Measurements from ENCODE around the gene CYP2C8.
"Not testable (repeated sequence)": the region's sequence is repeated elsewhere in the genome, so short reads cannot be mapped to it uniquely, and the experiment has no call there.

The CYP2C8 gene

DNA sequence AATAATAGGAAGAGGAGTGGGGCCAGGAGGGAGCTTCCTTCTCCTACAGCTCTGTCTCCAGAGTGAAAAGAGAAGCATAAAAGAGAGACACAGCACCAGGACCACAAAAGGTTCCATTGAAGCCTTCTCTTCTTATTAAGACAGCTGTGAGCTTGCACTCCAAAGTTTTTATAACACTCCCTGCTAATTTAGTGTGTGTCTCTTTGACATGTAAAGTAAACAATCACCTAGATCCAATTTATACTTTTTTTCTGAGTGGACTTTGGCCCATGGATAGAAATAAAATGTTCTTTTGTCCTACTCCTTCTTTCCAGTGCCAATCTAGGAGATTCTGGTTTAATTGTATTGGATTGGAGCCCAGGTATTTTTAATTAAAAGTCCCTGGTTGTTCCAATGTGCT is at the start of gene CYP2C8:
TSS of gene CYP2C8 (minus strand) at position 212 of the 400 bp plus-strand sequence. CDS start at position 117, 95 bp downstream.
- TF ChIP-seq, protein P1, sequence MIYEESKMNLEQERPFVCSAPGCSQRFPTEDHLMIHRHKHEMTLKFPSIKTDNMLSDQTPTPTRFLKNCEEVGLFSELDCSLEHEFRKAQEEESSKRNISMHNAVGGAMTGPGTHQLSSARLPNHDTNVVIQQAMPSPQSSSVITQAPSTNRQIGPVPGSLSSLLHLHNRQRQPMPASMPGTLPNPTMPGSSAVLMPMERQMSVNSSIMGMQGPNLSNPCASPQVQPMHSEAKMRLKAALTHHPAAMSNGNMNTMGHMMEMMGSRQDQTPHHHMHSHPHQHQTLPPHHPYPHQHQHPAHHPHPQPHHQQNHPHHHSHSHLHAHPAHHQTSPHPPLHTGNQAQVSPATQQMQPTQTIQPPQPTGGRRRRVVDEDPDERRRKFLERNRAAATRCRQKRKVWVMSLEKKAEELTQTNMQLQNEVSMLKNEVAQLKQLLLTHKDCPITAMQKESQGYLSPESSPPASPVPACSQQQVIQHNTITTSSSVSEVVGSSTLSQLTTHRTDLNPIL (CRISPR knock-in tag; IDR thresholded peaks at IDR 0.05; ENCODE audit: low read depth), result no peak
- TF ChIP-seq, protein P2, sequence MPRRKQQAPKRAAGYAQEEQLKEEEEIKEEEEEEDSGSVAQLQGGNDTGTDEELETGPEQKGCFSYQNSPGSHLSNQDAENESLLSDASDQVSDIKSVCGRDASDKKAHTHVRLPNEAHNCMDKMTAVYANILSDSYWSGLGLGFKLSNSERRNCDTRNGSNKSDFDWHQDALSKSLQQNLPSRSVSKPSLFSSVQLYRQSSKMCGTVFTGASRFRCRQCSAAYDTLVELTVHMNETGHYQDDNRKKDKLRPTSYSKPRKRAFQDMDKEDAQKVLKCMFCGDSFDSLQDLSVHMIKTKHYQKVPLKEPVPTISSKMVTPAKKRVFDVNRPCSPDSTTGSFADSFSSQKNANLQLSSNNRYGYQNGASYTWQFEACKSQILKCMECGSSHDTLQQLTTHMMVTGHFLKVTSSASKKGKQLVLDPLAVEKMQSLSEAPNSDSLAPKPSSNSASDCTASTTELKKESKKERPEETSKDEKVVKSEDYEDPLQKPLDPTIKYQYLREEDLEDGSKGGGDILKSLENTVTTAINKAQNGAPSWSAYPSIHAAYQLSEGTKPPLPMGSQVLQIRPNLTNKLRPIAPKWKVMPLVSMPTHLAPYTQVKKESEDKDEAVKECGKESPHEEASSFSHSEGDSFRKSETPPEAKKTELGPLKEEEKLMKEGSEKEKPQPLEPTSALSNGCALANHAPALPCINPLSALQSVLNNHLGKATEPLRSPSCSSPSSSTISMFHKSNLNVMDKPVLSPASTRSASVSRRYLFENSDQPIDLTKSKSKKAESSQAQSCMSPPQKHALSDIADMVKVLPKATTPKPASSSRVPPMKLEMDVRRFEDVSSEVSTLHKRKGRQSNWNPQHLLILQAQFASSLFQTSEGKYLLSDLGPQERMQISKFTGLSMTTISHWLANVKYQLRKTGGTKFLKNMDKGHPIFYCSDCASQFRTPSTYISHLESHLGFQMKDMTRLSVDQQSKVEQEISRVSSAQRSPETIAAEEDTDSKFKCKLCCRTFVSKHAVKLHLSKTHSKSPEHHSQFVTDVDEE (CRISPR knock-in tag; IDR thresholded peaks at IDR 0.05), result no peak
- no peak for TF ChIP-seq ZNF8 (CRISPR knock-in tag; IDR thresholded peaks at IDR 0.05)
- TF ChIP-seq PPARA (CRISPR knock-in tag; IDR thresholded peaks at IDR 0.05; ENCODE audit: borderline replicate concordance), result no peak
- TF ChIP-seq GLIS3 (CRISPR knock-in tag; IDR thresholded peaks at IDR 0.05), result no peak
- TF ChIP-seq CSDC2 (CRISPR knock-in tag; IDR thresholded peaks at IDR 0.05), result no peak
- no peak for TF ChIP-seq OSR1 (CRISPR knock-in tag; IDR thresholded peaks at IDR 0.05)
- no peak for TF ChIP-seq TOX (CRISPR knock-in tag; IDR thresholded peaks at IDR 0.05; ENCODE audit: borderline replicate concordance)
- TF ChIP-seq ZFP30 (CRISPR knock-in tag; IDR thresholded peaks at IDR 0.05), result no peak
- no peak for TF ChIP-seq ISL1 (CRISPR knock-in tag; IDR thresholded peaks at IDR 0.05)
- no peak for TF ChIP-seq TCF4 (CRISPR knock-in tag; IDR thresholded peaks at IDR 0.05; ENCODE audit: borderline replicate concordance)
- no peak for TF ChIP-seq ZNF565 (CRISPR knock-in tag; conservative IDR thresholded peaks at IDR 0.05; ENCODE audit: low read depth)
- TF ChIP-seq, protein P3, sequence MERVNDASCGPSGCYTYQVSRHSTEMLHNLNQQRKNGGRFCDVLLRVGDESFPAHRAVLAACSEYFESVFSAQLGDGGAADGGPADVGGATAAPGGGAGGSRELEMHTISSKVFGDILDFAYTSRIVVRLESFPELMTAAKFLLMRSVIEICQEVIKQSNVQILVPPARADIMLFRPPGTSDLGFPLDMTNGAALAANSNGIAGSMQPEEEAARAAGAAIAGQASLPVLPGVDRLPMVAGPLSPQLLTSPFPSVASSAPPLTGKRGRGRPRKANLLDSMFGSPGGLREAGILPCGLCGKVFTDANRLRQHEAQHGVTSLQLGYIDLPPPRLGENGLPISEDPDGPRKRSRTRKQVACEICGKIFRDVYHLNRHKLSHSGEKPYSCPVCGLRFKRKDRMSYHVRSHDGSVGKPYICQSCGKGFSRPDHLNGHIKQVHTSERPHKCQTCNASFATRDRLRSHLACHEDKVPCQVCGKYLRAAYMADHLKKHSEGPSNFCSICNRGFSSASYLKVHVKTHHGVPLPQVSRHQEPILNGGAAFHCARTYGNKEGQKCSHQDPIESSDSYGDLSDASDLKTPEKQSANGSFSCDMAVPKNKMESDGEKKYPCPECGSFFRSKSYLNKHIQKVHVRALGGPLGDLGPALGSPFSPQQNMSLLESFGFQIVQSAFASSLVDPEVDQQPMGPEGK (CRISPR knock-in tag; IDR thresholded peaks at IDR 0.05; ENCODE audit: borderline replicate concordance), result no peak
- TF ChIP-seq, protein P4, sequence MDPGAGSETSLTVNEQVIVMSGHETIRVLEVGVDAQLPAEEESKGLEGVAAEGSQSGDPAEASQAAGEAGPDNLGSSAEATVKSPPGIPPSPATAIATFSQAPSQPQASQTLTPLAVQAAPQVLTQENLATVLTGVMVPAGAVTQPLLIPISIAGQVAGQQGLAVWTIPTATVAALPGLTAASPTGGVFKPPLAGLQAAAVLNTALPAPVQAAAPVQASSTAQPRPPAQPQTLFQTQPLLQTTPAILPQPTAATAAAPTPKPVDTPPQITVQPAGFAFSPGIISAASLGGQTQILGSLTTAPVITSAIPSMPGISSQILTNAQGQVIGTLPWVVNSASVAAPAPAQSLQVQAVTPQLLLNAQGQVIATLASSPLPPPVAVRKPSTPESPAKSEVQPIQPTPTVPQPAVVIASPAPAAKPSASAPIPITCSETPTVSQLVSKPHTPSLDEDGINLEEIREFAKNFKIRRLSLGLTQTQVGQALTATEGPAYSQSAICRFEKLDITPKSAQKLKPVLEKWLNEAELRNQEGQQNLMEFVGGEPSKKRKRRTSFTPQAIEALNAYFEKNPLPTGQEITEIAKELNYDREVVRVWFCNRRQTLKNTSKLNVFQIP (CRISPR knock-in tag; IDR thresholded peaks at IDR 0.05; ENCODE audit: borderline replicate concordance, low read depth), result no peak
- ATAC-seq, result no peak

DNA sequence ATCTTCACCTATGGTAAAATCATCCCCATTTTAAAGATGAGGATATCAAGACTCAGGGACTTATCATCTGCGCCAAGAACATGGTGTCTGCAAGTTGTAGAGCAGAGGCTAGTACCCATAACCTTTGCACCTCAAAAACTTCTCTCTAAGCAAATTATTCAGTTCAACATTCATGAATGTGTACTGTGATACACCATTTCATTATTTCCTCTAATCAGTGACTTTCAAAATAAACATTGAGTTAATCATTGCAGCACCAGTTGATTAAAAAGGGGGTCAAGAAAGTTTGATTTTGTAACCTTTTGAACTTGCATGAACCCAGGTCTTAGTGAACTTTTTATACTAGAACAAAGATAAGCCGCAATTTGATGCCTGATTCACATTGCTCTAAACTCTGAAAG is 47.6 kb upstream of the CYP2C8 start:
- TF ChIP-seq OSR1 (CRISPR knock-in tag; IDR thresholded peaks at IDR 0.05), result no peak
- no peak for TF ChIP-seq TCF4 (CRISPR knock-in tag; IDR thresholded peaks at IDR 0.05; ENCODE audit: borderline replicate concordance)
- no peak for TF ChIP-seq ZFP30 (CRISPR knock-in tag; IDR thresholded peaks at IDR 0.05)
- no peak for TF ChIP-seq ZNF565 (CRISPR knock-in tag; conservative IDR thresholded peaks at IDR 0.05; ENCODE audit: low read depth)
- no peak for TF ChIP-seq ZNF8 (CRISPR knock-in tag; IDR thresholded peaks at IDR 0.05)
- TF ChIP-seq, protein P3 (CRISPR knock-in tag; IDR thresholded peaks at IDR 0.05; ENCODE audit: borderline replicate concordance), result no peak
- TF ChIP-seq ESRRG (CRISPR knock-in tag; IDR thresholded peaks at IDR 0.05), result no peak
- ATAC-seq, result no peak

DNA sequence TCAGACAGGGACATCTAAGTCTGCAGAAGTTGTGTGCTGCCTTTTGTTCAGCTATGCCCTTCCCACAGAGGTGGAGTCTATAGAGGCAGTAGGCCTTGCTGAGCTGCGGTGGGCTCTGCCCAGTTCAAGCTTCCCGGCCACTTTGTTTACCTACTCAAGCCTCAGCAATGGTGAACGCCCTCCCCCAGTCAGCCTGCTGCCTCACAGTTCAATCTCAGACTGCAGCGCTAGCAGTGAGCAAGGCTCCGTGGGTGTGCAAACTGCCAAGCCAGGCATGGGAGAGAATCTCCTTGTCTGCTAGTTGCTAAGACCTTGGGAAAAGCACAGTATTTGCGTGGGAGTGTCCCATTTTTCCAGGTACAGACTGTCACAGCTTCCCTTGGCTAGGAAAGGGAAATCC is 41.5 kb upstream of the CYP2C8 start:
- ATAC-seq, result not testable (repeated sequence)

DNA sequence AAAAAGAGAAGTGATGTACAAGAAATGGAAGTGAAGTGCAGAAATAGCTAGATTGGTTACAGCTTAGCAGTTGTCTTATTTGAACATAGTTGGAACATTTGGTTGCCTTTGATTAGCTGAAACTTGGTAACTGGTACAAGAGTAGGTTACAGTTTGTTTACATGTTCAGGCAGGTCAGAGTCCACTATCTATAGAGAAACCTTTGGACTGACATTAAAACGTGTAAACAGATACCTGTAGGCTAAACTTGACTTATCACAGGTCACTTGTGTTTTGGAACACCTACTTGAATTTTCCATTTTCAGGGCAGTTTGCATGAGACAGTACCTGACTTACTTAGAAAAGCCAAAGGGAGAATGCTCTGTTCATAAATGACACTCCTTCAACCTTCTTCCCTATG is 28.5 kb upstream of the CYP2C8 start:
- TF ChIP-seq, protein P3 (CRISPR knock-in tag; IDR thresholded peaks at IDR 0.05; ENCODE audit: borderline replicate concordance), result no peak
- TF ChIP-seq ESRRG (CRISPR knock-in tag; IDR thresholded peaks at IDR 0.05) (no peak), ZFP30 (CRISPR knock-in tag; IDR thresholded peaks at IDR 0.05) (no peak), BACH2 (CRISPR knock-in tag; IDR thresholded peaks at IDR 0.05; ENCODE audit: borderline replicate concordance) (no peak), ZNF70 (CRISPR knock-in tag; IDR thresholded peaks at IDR 0.05) (no peak)
- TF ChIP-seq, protein P5, sequence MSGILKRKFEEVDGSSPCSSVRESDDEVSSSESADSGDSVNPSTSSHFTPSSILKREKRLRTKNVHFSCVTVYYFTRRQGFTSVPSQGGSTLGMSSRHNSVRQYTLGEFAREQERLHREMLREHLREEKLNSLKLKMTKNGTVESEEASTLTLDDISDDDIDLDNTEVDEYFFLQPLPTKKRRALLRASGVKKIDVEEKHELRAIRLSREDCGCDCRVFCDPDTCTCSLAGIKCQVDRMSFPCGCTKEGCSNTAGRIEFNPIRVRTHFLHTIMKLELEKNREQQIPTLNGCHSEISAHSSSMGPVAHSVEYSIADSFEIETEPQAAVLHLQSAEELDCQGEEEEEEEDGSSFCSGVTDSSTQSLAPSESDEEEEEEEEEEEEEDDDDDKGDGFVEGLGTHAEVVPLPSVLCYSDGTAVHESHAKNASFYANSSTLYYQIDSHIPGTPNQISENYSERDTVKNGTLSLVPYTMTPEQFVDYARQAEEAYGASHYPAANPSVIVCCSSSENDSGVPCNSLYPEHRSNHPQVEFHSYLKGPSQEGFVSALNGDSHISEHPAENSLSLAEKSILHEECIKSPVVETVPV (CRISPR knock-in tag; IDR thresholded peaks at IDR 0.05), result no peak
- no peak for ATAC-seq

Data from SK-N-SH treated with all-trans-retinoic acid at 6 μM for 48 hours (cell line).